Hepatocyte (in vitro differentiated cells): ENCODE measurements around the gene MOB3B.

Source experiments
- CTCF ChIP-seq: fragments of 200-600 bp; sonication (generic); IDR thresholded peaks from 2 replicates; pipeline ENCODE4 v1.5.1; 2016; ENCODE audit warnings: antibody characterized with exemption, mild to moderate bottlenecking; ENCODE audit not compliant: poor library complexity
- EZH2 ChIP-seq: fragments of 200-600 bp; sonication (generic); IDR thresholded peaks from 2 replicates; pipeline ENCODE4 v1.6.1; 2016; ENCODE audit warnings: antibody characterized with exemption, mild to moderate bottlenecking, borderline replicate concordance
- EZH2phosphoT487 ChIP-seq: fragments of 200-600 bp; sonication (generic); IDR thresholded peaks from one replicate; pipeline ENCODE4 v1.6.1; 2018; ENCODE audit warnings: antibody characterized with exemption, mild to moderate bottlenecking, low read depth, moderate library complexity; ENCODE audit not compliant: unreplicated experiment, severe bottlenecking

- no peak for TF ChIP-seq CTCF
- TF ChIP-seq EZH2, result no peak
- no peak for TF ChIP-seq EZH2phosphoT487
Measured at GRCh38 chr9:27352457-27353165, 177.0 kb downstream of the MOB3B start.
